ENCODE data around the gene FOXD2. TPM values are rescaled to one million over a fixed set of nuclear protein-coding genes. Genes with fewer than 3 reads are reported as not detected.

The FOXD2 gene
- total RNA-seq, 4 donors from 2014 or later = 0.34 to 0.39 (median 0.38) TPM; not detected in 1

GRCh38 chr1:47433477-47434050 is 4.3 kb upstream of the FOXD2 start:
- no peak for TF ChIP-seq POLR2A (IDR thresholded peaks at IDR 0.05)
- no peak for TF ChIP-seq POLR2AphosphoS5 (IDR thresholded peaks at IDR 0.05)
- no peak for TF ChIP-seq EP300 (IDR thresholded peaks at IDR 0.05)
- TF ChIP-seq CTCF (IDR thresholded peaks at IDR 0.05) = no peak
- H3K9me3 ChIP-seq = no peaks in the 10 kb centered on the region
- whole genome bisulfite sequencing = 14% methylated on average over 17 of the region's 30 CpGs
- H3K36me3 ChIP-seq = no peaks in the 10 kb centered on the region
- peak overlapping the region; percentile 23 for H3K4me3 ChIP-seq
- H3K27ac ChIP-seq = no peak overlapping the region
- no peak for DNase-seq (ENCODE audit: low spot score in 2 of 2)
- peaks cover 84% of the 10 kb centered on the region for H3K27me3 ChIP-seq
- H3K4me1 ChIP-seq = peaks cover 62% of the 10 kb centered on the region

GRCh38 chr1:47434051-47434842 is 3.6 kb upstream of the FOXD2 start:
- peaks cover 69% of the 10 kb centered on the region for H3K4me1 ChIP-seq
- no peaks in the 10 kb centered on the region for H3K36me3 ChIP-seq
- peaks cover 90% of the 10 kb centered on the region for H3K27me3 ChIP-seq
- TF ChIP-seq CTCF (IDR thresholded peaks at IDR 0.05) (no peak), POLR2A (IDR thresholded peaks at IDR 0.05) (no peak), EP300 (IDR thresholded peaks at IDR 0.05) (no peak)
- 14% methylated on average over 38 of the region's 51 CpGs for WGBS
- no peak overlapping the region for H3K27ac ChIP-seq
- H3K9me3 ChIP-seq = no peaks in the 10 kb centered on the region
- no peak for DNase-seq (ENCODE audit: low spot score in 2 of 2)
- H3K4me3 ChIP-seq = peak overlapping the region; percentile 23

- peak overlapping the region; percentile 63 for H3K4me3 ChIP-seq
- TF ChIP-seq CTCF (IDR thresholded peaks at IDR 0.05) = no peak
- no peak for TF ChIP-seq EP300 (IDR thresholded peaks at IDR 0.05)
- TF ChIP-seq POLR2A (IDR thresholded peaks at IDR 0.05) = no peak
- TF ChIP-seq POLR2AphosphoS5 (IDR thresholded peaks at IDR 0.05) = no peak
- peaks cover 71% of the 10 kb centered on the region for H3K4me1 ChIP-seq
- peaks cover 99% of the 10 kb centered on the region for H3K27me3 ChIP-seq
- no peaks in the 10 kb centered on the region for H3K9me3 ChIP-seq
- no peak overlapping the region for H3K27ac ChIP-seq
- WGBS = 60% methylated on average over 6 of the region's 6 CpGs
- no peaks in the 10 kb centered on the region for H3K36me3 ChIP-seq
- no peak for DNase-seq (ENCODE audit: low spot score in 2 of 2)
These were observed 2.1 kb upstream of the FOXD2 start for GRCh38 chr1:47435506-47436303.

- H3K4me3 ChIP-seq = peak overlapping the region; percentile 63
- H3K4me1 ChIP-seq = peaks cover 70% of the 10 kb centered on the region
- TF ChIP-seq EP300 (IDR thresholded peaks at IDR 0.05) (no peak), CTCF (IDR thresholded peaks at IDR 0.05) (peak; percentile 50 to 92), POLR2A (IDR thresholded peaks at IDR 0.05) (no peak)
- peak in 1 of 2 donors; percentile 81 for DNase-seq (ENCODE audit: low spot score in 2 of 2)
- no peaks in the 10 kb centered on the region for H3K36me3 ChIP-seq
- peak overlapping the region; percentile 69 for H3K27ac ChIP-seq
- peaks cover 96% of the 10 kb centered on the region for H3K27me3 ChIP-seq
- 2% methylated on average over 22 of the region's 23 CpGs for WGBS
- no peaks in the 10 kb centered on the region for H3K9me3 ChIP-seq
These were observed 1.4 kb upstream of the FOXD2 start for GRCh38 chr1:47436304-47436978.
